Endothelial cell of umbilical vein (primary cell): Measurements from ENCODE around the gene SPINT2.

ENCODE experiments used
- EZH2 ChIP-seq: IDR thresholded peaks from 2 replicates; pipeline ENCODE4 v1.6.1; 2012; ENCODE audit warnings: borderline replicate concordance, low read depth, mild to moderate bottlenecking, moderate library complexity, low read length, inconsistent platforms; ENCODE audit not compliant: severe bottlenecking
- POLR2A ChIP-seq: IDR thresholded peaks from 2 replicates; pipeline ENCODE4 v1.6.1; 2012; ENCODE audit warnings: low read depth, mild to moderate bottlenecking, control low read depth, low read length
- POLR2AphosphoS5 ChIP-seq: IDR thresholded peaks from 2 replicates; pipeline ENCODE4 v1.6.1; 2012; ENCODE audit warnings: low read depth, mild to moderate bottlenecking, control low read depth, low read length, moderate library complexity; ENCODE audit not compliant: insufficient read depth
- TF ChIP-seq, protein P1 (sequence below): IDR thresholded peaks from 2 replicates; pipeline ENCODE4 v1.6.1; 2011; ENCODE audit not compliant: insufficient read depth, insufficient read length
- TF ChIP-seq, protein P2 (sequence below), 2 donors: IDR thresholded peaks; 1 replicate in 1 of 2; 2 replicates in 1 of 2; pipeline ENCODE4 v1.5.1; 2011; ENCODE audit warnings: low read length in 2 of 2, mild to moderate bottlenecking in 2 of 2, moderate library complexity in 2 of 2, control low read depth in 1 of 2, inconsistent platforms in 1 of 2, low read depth in 1 of 2; ENCODE audit not compliant: insufficient read depth in 1 of 2; ENCODE audit errors: extremely low read depth in 1 of 2

DNA sequence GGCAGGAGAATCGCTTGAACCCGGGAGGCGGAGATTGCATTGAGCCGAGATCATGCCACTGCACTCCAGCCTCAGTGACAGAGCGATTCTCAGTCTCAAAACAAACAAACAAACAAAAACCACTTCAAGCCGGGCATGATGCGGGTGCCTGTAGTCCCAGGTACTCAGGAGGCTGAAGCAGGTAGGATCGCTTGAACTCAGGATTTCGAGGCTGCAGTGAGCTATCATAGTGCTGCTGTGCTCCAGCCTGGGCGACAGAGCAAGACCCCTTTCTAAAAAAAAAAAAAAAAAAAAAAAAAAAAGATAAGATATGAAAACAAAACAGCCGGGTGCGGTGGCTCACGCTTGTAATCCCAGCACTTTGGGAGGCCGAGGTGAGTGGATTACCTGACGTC, 21.1 kb upstream of the SPINT2 start:
- no peak for TF ChIP-seq EZH2
- TF ChIP-seq, protein P1, sequence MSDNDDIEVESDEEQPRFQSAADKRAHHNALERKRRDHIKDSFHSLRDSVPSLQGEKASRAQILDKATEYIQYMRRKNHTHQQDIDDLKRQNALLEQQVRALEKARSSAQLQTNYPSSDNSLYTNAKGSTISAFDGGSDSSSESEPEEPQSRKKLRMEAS = no peak
- TF ChIP-seq, protein P2, sequence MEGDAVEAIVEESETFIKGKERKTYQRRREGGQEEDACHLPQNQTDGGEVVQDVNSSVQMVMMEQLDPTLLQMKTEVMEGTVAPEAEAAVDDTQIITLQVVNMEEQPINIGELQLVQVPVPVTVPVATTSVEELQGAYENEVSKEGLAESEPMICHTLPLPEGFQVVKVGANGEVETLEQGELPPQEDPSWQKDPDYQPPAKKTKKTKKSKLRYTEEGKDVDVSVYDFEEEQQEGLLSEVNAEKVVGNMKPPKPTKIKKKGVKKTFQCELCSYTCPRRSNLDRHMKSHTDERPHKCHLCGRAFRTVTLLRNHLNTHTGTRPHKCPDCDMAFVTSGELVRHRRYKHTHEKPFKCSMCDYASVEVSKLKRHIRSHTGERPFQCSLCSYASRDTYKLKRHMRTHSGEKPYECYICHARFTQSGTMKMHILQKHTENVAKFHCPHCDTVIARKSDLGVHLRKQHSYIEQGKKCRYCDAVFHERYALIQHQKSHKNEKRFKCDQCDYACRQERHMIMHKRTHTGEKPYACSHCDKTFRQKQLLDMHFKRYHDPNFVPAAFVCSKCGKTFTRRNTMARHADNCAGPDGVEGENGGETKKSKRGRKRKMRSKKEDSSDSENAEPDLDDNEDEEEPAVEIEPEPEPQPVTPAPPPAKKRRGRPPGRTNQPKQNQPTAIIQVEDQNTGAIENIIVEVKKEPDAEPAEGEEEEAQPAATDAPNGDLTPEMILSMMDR (IDR thresholded peaks at IDR 0.05; ENCODE audit: extremely low read depth in 1 of 2, insufficient read depth in 1 of 2, low read depth in 1 of 2, low read length in 2 of 2) = no peak
- no peak for TF ChIP-seq POLR2A
- no peak for TF ChIP-seq POLR2AphosphoS5
